Natural killer cell (primary cell): ENCODE results near the gene OR5AU1. TPM values are rescaled to one million over a fixed set of nuclear protein-coding genes. Genes with fewer than 3 reads are reported as not detected.

Experiments used
- ATAC-seq, 3 donors: fragments of 150-1000 bp in 2 of 3; fragments of 200-7000 bp in 1 of 3; cut with Tn5 transposase; 1 replicate in 1 of 3; 2 replicates in 2 of 3; pipeline ENCODE4 v1.10.0; 2021; ENCODE audit warnings: mild to moderate bottlenecking in 2 of 3, moderate library complexity in 2 of 3
- DNase-seq, 2 donors: peaks; one replicate each; pipeline versions ENCODE4 v3.0.0 to v3.0.0-alpha.2; 2013 to 2021; ENCODE audit warnings: mixed read lengths in 1 of 2
- H3K27ac ChIP-seq: one replicate; pipeline ENCODE4 v1.5.1; 2013; ENCODE audit warnings: mild to moderate bottlenecking, low read length
- H3K27me3 ChIP-seq: one replicate; pipeline ENCODE4 v1.6.1; 2013; ENCODE audit warnings: low read length; ENCODE audit not compliant: control insufficient read depth, insufficient read depth
- H3K36me3 ChIP-seq: one replicate; pipeline ENCODE4 v1.6.1; 2013; ENCODE audit warnings: low read length; ENCODE audit not compliant: control insufficient read depth, insufficient read depth
- H3K4me1 ChIP-seq: one replicate; pipeline ENCODE4 v1.6.1; 2013; ENCODE audit warnings: low read length; ENCODE audit not compliant: control insufficient read depth, insufficient read depth
- H3K4me3 ChIP-seq: one replicate; pipeline ENCODE4 v1.5.1; 2013; ENCODE audit warnings: low read length
- H3K9me3 ChIP-seq: one replicate; pipeline ENCODE4 v1.6.1; 2013; ENCODE audit warnings: low read length; ENCODE audit not compliant: control insufficient read depth, insufficient read depth
- H3K27ac Mint-ChIP-seq, 2 donors: one replicate each; pipeline ENCODE4 v1.8.0; 2022; ENCODE audit warnings: mild to moderate bottlenecking in 2 of 2, mixed read lengths in 2 of 2, moderate library complexity in 1 of 2
- H3K27me3 Mint-ChIP-seq, 2 donors: one replicate each; pipeline ENCODE4 v1.8.0; 2022; ENCODE audit warnings: low read depth in 2 of 2, mixed read lengths in 2 of 2
- H3K36me3 Mint-ChIP-seq: one replicate; pipeline ENCODE4 v1.8.0; 2022; ENCODE audit warnings: mixed read lengths
- H3K4me1 Mint-ChIP-seq, 2 donors: one replicate each; pipeline ENCODE4 v1.8.0; 2022; ENCODE audit warnings: mixed read lengths in 2 of 2
- H3K4me3 Mint-ChIP-seq: one replicate; pipeline ENCODE4 v1.8.0; 2022; ENCODE audit warnings: mild to moderate bottlenecking, moderate library complexity, mixed read lengths
- H3K9me3 Mint-ChIP-seq, 2 donors: one replicate each; pipeline ENCODE4 v1.8.0; 2022; ENCODE audit warnings: mixed read lengths in 2 of 2
- WGBS: methylation state at CpG from one replicate; pipeline ENCODE4 v1.1.7; 2013; ENCODE audit warnings: missing lambda C conversion rate; ENCODE audit not compliant: insufficient coverage; 5-methylcytosine and 5-hydroxymethylcytosine counted together
- intact Hi-C: fragments of 100-400 bp; cut with micrococcal nuclease; formaldehyde crosslinking; loops from one replicate; pipeline ENCODE4 v1.14.2; 2022
- total RNA-seq, 4 donors: library from RNA; stranded (reverse); fragments of 120-200 nt in 1 of 4; gene quantifications; one replicate each; pipeline versions ENCODE4 v1.2.3 to v1.2.4, GENCODE V29; 2013 to 2022
- TF ChIP-seq, protein P1 (sequence below): fragments of 200-600 bp; IDR thresholded peaks from one replicate; pipeline ENCODE4 v1.8.0; 2022; ENCODE audit warnings: antibody characterized with exemption

OR5AU1 gene
- total RNA-seq, 3 donors from 2014 or later (not counting 1 experiment from before 2014, with no cell fraction given): not detected

DNA sequence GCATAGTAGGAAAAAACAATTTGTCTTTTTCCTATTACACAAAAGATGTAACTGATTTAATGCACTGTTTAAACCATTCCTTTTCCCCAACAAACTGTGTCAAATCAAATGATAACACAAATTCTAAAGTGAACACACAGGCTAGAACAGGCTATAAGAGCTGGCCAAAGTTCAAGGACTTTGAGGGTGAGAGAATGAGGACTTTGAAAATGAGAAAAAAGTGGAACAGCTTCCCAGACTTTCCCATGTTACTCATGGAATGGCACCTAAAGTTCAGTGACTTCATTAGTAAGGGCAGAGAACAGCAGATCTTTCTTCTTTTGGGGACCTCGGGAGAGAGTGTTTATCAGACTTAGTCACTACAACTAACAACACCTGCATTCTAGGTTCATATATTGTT, 32.4 kb downstream of the OR5AU1 start:
- Mint-ChIP-seq H3K27me3 (peaks cover 29 to 38% of the 10 kb centered on the region in 2 donors), H3K4me3 (no peak overlapping the region), H3K9me3 (peaks cover 2 to 3% of the 10 kb centered on the region in 2 donors), H3K27ac (no peak overlapping the region), H3K36me3 (no peaks in the 10 kb centered on the region), H3K4me1 (no peaks in the 10 kb centered on the region)
- TF ChIP-seq, protein P1, sequence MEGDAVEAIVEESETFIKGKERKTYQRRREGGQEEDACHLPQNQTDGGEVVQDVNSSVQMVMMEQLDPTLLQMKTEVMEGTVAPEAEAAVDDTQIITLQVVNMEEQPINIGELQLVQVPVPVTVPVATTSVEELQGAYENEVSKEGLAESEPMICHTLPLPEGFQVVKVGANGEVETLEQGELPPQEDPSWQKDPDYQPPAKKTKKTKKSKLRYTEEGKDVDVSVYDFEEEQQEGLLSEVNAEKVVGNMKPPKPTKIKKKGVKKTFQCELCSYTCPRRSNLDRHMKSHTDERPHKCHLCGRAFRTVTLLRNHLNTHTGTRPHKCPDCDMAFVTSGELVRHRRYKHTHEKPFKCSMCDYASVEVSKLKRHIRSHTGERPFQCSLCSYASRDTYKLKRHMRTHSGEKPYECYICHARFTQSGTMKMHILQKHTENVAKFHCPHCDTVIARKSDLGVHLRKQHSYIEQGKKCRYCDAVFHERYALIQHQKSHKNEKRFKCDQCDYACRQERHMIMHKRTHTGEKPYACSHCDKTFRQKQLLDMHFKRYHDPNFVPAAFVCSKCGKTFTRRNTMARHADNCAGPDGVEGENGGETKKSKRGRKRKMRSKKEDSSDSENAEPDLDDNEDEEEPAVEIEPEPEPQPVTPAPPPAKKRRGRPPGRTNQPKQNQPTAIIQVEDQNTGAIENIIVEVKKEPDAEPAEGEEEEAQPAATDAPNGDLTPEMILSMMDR: no peak
- Histone ChIP-seq H3K27ac (no peak overlapping the region), H3K4me3 (no peak overlapping the region), H3K27me3 (peaks cover 3% of the 10 kb centered on the region), H3K4me1 (no peaks in the 10 kb centered on the region), H3K36me3 (no peaks in the 10 kb centered on the region), H3K9me3 (no peaks in the 10 kb centered on the region)
- ATAC-seq (no peak), DNase-seq (no peak)
- 69% methylated on average over 1 of the region's 1 CpG for WGBS
- intact Hi-C loops: no loop called here

DNA sequence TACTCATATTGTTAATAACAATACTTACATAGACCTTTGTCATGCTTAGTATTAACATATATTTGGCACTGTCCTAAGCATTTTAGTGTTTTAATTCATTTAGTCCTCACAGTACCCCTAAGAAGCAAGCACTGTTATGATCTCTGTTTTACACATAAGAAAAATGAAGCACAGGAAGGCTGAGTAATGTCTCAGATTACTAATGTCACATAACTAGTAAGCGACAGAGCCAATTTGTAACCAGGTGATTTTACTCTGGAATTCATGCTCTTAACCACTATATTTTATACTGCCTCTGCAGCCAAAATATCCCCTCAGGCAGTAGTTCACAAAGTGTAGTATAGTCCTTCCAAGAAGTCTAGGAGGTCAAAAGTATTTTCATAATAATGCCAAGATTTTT, 34.7 kb downstream of the OR5AU1 start:
- no peaks in the 10 kb centered on the region for H3K36me3 ChIP-seq
- H3K27me3 ChIP-seq: peaks cover 3% of the 10 kb centered on the region
- no peak overlapping the region for H3K4me3 ChIP-seq
- Mint-ChIP-seq H3K27ac (no peak overlapping the region), H3K4me1 (no peaks in the 10 kb centered on the region), H3K4me3 (no peak overlapping the region), H3K9me3 (peaks cover 2 to 3% of the 10 kb centered on the region in 2 donors), H3K36me3 (no peaks in the 10 kb centered on the region), H3K27me3 (peaks cover 15 to 25% of the 10 kb centered on the region in 2 donors)
- DNase-seq (no peak), ATAC-seq (no peak)
- H3K9me3 ChIP-seq: no peaks in the 10 kb centered on the region
- TF ChIP-seq, protein P1: no peak
- H3K27ac ChIP-seq: no peak overlapping the region
- intact Hi-C loops: no loop called here
- H3K4me1 ChIP-seq: no peaks in the 10 kb centered on the region
- 100% methylated on average over 1 of the region's 1 CpG for WGBS

GRCh38 chr14:21120686-21121085, 35.2 kb downstream of the OR5AU1 start:
- intact Hi-C loops: no loop called here
- 62% methylated on average over 3 of the region's 6 CpGs for WGBS
- ATAC-seq (no peak), DNase-seq (no peak)
- Histone ChIP-seq H3K27ac (no peak overlapping the region), H3K4me1 (no peaks in the 10 kb centered on the region), H3K36me3 (no peaks in the 10 kb centered on the region), H3K27me3 (peaks cover 3% of the 10 kb centered on the region), H3K9me3 (no peaks in the 10 kb centered on the region), H3K4me3 (no peak overlapping the region)
- Mint-ChIP-seq H3K36me3 (no peaks in the 10 kb centered on the region), H3K4me1 (no peaks in the 10 kb centered on the region), H3K4me3 (no peak overlapping the region), H3K27ac (no peak overlapping the region), H3K27me3 (peaks cover 13 to 21% of the 10 kb centered on the region in 2 donors), H3K9me3 (peaks cover 2 to 3% of the 10 kb centered on the region in 2 donors)
- TF ChIP-seq, protein P1: no peak

DNA sequence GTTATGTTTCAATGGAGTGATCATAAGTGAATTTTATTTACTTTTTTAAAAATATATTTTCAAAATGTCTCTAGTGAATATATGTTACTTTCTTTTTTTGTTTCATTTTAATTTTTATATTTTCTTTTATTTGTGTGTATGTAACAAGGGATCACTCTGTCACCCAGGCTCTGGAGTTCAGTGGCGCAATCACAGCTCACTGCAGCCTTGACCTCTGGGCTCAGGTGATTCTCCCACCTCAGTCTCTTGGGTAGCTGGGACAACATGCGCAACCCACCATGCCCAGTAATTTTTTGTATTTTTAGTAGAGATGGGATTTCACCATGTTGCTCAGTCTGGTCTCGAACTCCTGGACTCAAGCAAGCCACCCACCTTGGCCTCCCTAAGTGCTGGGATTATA, 36.9 kb downstream of the OR5AU1 start:
- H3K27ac ChIP-seq: no peak overlapping the region

More for the DNA sequence above, 36.9 kb downstream of the OR5AU1 start:
- H3K9me3 ChIP-seq: no peaks in the 10 kb centered on the region
- no peaks in the 10 kb centered on the region for H3K36me3 ChIP-seq
- no peaks in the 10 kb centered on the region for H3K4me1 ChIP-seq
- Mint-ChIP-seq H3K27me3 (peaks cover 5 to 21% of the 10 kb centered on the region in 2 donors), H3K9me3 (no peaks in the 10 kb centered on the region), H3K36me3 (no peaks in the 10 kb centered on the region), H3K27ac (no peak overlapping the region), H3K4me1 (no peaks in the 10 kb centered on the region), H3K4me3 (no peak overlapping the region)
- H3K27me3 ChIP-seq: no peaks in the 10 kb centered on the region
- ATAC-seq (no peak), DNase-seq (no peak)
- TF ChIP-seq, protein P1: no peak
- intact Hi-C loops: no loop called here
- H3K4me3 ChIP-seq: no peak overlapping the region
- 88% methylated on average over 3 of the region's 3 CpGs for WGBS
